HCT116 (cell line): Measurements from ENCODE around the gene KIRREL3. TPM values are rescaled to one million over a fixed set of nuclear protein-coding genes. Genes with fewer than 3 reads are reported as not detected.

ENCODE experiments used
- ATAC-seq: fragments of 200-7000 bp; cut with Tn5 transposase; 2 replicates; pipeline ENCODE4 v1.9.1; 2020; ENCODE audit warnings: mild to moderate bottlenecking, moderate library complexity
- BruUV-seq: library from RNA; stranded (reverse); fragments of 400-500 nt; replicated peaks from 2 replicates; lab custom pipeline; 2021; lab: Mats Ljungman, UMichigan
- CTCF ChIA-PET: fragments of 300-600 bp; sonication (Branson Sonifier 250); formaldehyde crosslinking; loops from one replicate; lab custom pipeline; 2021; ENCODE audit warnings: antibody characterized with exemption; lab: Charles Lee
- POLR2A ChIA-PET: fragments of 300-600, 350-600 bp; sonication (Branson Sonifier 250); formaldehyde crosslinking; loops from one replicate; lab custom pipeline; 2021; ENCODE audit warnings: antibody characterized with exemption; lab: Charles Lee
- RAD21 ChIA-PET, 2 experiments: fragments of 300-600 bp; sonication (Branson Sonifier 250); formaldehyde crosslinking; loops; one replicate each; lab custom pipeline; 2023; ENCODE audit warnings: low total read pairs in 2 of 2; ENCODE audit not compliant: uncharacterized antibody in 2 of 2, unreplicated experiment in 2 of 2, low non-redundant PET in 1 of 2; lab: Charles Lee
- DNase-seq: peaks from one replicate; pipeline ENCODE4 v3.0.0-alpha.2; 2010; ENCODE audit warnings: low read depth, low spot score
- H2AFZ ChIP-seq: fragments of 200-600 bp; shearing (Covaris generic), sonication (generic); 2 replicates; pipeline ENCODE4 v1.6.1; 2017; ENCODE audit warnings: low read depth, mixed run types, mixed read lengths, antibody characterized with exemption, low read length; ENCODE audit not compliant: poor library complexity, severe bottlenecking
- H3K27ac ChIP-seq: 2 replicates; pipeline ENCODE4 v1.5.1; 2012; ENCODE audit warnings: low read depth, low read length
- H3K27me3 ChIP-seq: fragments of 200-600 bp; sonication (generic); 2 replicates; pipeline ENCODE4 v1.6.1; 2016; ENCODE audit warnings: mixed run types, low read length, mixed read lengths; ENCODE audit not compliant: insufficient read depth
- H3K36me3 ChIP-seq, 2 experiments: fragments of 200-500 bp in 1 of 2; fragments of 200-600 bp in 1 of 2; sonication (Bioruptor generic) in 1 of 2; sonication (generic) in 1 of 2; 2 replicates each; pipeline versions ENCODE4 v1.5.1 to v1.6.1; 2014 to 2016; ENCODE audit warnings: low read length in 2 of 2, inconsistent platforms in 1 of 2, mixed read lengths in 1 of 2, mixed run types in 1 of 2; ENCODE audit not compliant: insufficient read depth in 2 of 2, control insufficient read depth in 1 of 2
- H3K4me1 ChIP-seq, 2 experiments: fragments of 200-600 bp in 1 of 2; sonication (generic) in 1 of 2; 2 replicates each; pipeline versions ENCODE4 v1.5.1 to v1.6.1; 2012 to 2017; ENCODE audit warnings: low read length in 2 of 2, inconsistent platforms in 1 of 2, mild to moderate bottlenecking in 1 of 2, mixed read lengths in 1 of 2, mixed run types in 1 of 2, moderate library complexity in 1 of 2; ENCODE audit not compliant: insufficient read depth in 2 of 2, control insufficient read depth in 1 of 2
- H3K4me2 ChIP-seq: fragments of 200-600 bp; sonication (generic); 2 replicates; pipeline ENCODE4 v1.6.1; 2017; ENCODE audit warnings: mixed run types, low read length, mixed read lengths
- H3K4me3 ChIP-seq, 2 experiments: fragments of 200-600 bp in 1 of 2; sonication (generic) in 1 of 2; replicated peaks in 1 of 2; 2 replicates each; pipeline ENCODE4 v1.5.1; 2011 to 2016; ENCODE audit warnings: low read length in 2 of 2, control low read depth in 1 of 2, low read depth in 1 of 2, mild to moderate bottlenecking in 1 of 2, mixed read lengths in 1 of 2, mixed run types in 1 of 2
- H3K79me2 ChIP-seq: fragments of 200-600 bp; sonication (generic); 2 replicates; pipeline ENCODE4 v1.6.1; 2017; ENCODE audit warnings: mild to moderate bottlenecking, mixed run types, low read length, moderate library complexity, mixed read lengths; ENCODE audit not compliant: insufficient read depth
- H3K9ac ChIP-seq: fragments of 200-600 bp; sonication (generic); 2 replicates; pipeline ENCODE4 v1.6.1; 2016; ENCODE audit warnings: low read length, mixed read lengths
- H3K9me2 ChIP-seq: fragments of 200-600 bp; sonication (generic), shearing (Covaris generic); 2 replicates; pipeline ENCODE4 v1.6.1; 2017; ENCODE audit warnings: mixed run types, mild to moderate bottlenecking, moderate library complexity; ENCODE audit not compliant: insufficient read depth
- H3K9me3 ChIP-seq, 2 experiments: fragments of 200-500 bp in 1 of 2; fragments of 200-600 bp in 1 of 2; sonication (Bioruptor generic) in 1 of 2; sonication (generic) in 1 of 2; 2 replicates each; pipeline ENCODE4 v1.6.1; 2014 to 2017; ENCODE audit warnings: low read length in 2 of 2, mixed read lengths in 2 of 2, inconsistent platforms in 1 of 2, low read depth in 1 of 2, mild to moderate bottlenecking in 1 of 2, mixed run types in 1 of 2, moderate library complexity in 1 of 2; ENCODE audit not compliant: control insufficient read depth in 1 of 2, insufficient read depth in 1 of 2
- H4K20me1 ChIP-seq: fragments of 200-600 bp; sonication (generic), shearing (Covaris generic); 2 replicates; pipeline ENCODE4 v1.6.1; 2017; ENCODE audit warnings: mixed run types, mild to moderate bottlenecking, moderate library complexity; ENCODE audit not compliant: insufficient read depth
- CBX3 ChIP-seq: IDR thresholded peaks from 2 replicates; pipeline ENCODE4 v1.6.1; 2012; ENCODE audit warnings: low read depth
- CEBPB ChIP-seq: IDR thresholded peaks from 2 replicates; pipeline ENCODE4 v1.6.1; 2012; ENCODE audit warnings: low read depth
- EGR1 ChIP-seq: IDR thresholded peaks from 2 replicates; pipeline ENCODE4 v1.6.1; 2012; ENCODE audit warnings: low read depth
- ELF1 ChIP-seq: IDR thresholded peaks from 2 replicates; pipeline ENCODE4 v1.6.1; 2012; ENCODE audit warnings: low read depth, borderline replicate concordance
- EZH2 ChIP-seq: fragments of 200-600 bp; sonication (generic); IDR thresholded peaks from 2 replicates; pipeline ENCODE4 v1.6.1; 2017; ENCODE audit warnings: antibody characterized with exemption, mixed run types
- JUND ChIP-seq: IDR thresholded peaks from 2 replicates; pipeline ENCODE4 v1.6.1; 2012
- POLR2A ChIP-seq: IDR thresholded peaks from 2 replicates; pipeline ENCODE4 v1.7.0; 2011; ENCODE audit warnings: borderline replicate concordance; ENCODE audit not compliant: insufficient read depth, insufficient read length; ENCODE audit errors: extremely low read depth
- SIN3A ChIP-seq: IDR thresholded peaks from 2 replicates; pipeline ENCODE4 v1.6.1; 2012; ENCODE audit warnings: low read depth
- TCF7L2 ChIP-seq: IDR thresholded peaks from 2 replicates; pipeline ENCODE4 v1.7.0; 2011; ENCODE audit warnings: borderline replicate concordance, inconsistent platforms; ENCODE audit not compliant: insufficient read depth, insufficient read length; ENCODE audit errors: extremely low read depth
- YY1 ChIP-seq: IDR thresholded peaks from 2 replicates; pipeline ENCODE4 v1.6.1; 2011; ENCODE audit warnings: low read length, low read depth, moderate library complexity, mild to moderate bottlenecking; ENCODE audit not compliant: insufficient replicate concordance; ENCODE audit errors: extremely low read depth
- ZFX ChIP-seq: fragments of 450-650 bp; IDR thresholded peaks from 2 replicates; pipeline ENCODE4 v1.6.1; 2017
- ZNF274 ChIP-seq: fragments of 200-500 bp; sonication (Bioruptor generic); IDR thresholded peaks from 2 replicates; pipeline ENCODE4 v1.6.1; 2014; ENCODE audit warnings: mild to moderate bottlenecking, low read depth, low read length, inconsistent platforms
- intact Hi-C: fragments of 100-400 bp; cut with micrococcal nuclease; formaldehyde crosslinking; loops from 2 replicates; pipeline ENCODE4 v1.10.0; 2022
- total RNA-seq: library from RNA; stranded (reverse); gene quantifications from one replicate; pipeline ENCODE4 v1.2.1, GENCODE V29; 2021; ENCODE audit not compliant: unreplicated experiment
- TF ChIP-seq, protein P1 (sequence below), 3 experiments: fragments of 200-600 bp in 1 of 3; sonication (generic) in 1 of 3; IDR thresholded peaks in 2 of 3; conservative IDR thresholded peaks in 1 of 3; 2 replicates each; pipeline ENCODE4 v1.5.1; 2012 to 2017; ENCODE audit warnings: low read depth in 2 of 3, low read length in 2 of 3, antibody characterized with exemption in 1 of 3, borderline replicate concordance in 1 of 3, control low read depth in 1 of 3, mild to moderate bottlenecking in 1 of 3, mixed read lengths in 1 of 3, mixed run types in 1 of 3, moderate library complexity in 1 of 3; ENCODE audit not compliant: insufficient read depth in 1 of 3
- TF ChIP-seq, protein P2 (sequence below): IDR thresholded peaks from 2 replicates; pipeline ENCODE4 v1.6.1; 2012
- TF ChIP-seq, protein P3 (sequence below): IDR thresholded peaks from 2 replicates; pipeline ENCODE4 v1.6.1; 2012; ENCODE audit warnings: low read depth

Gene KIRREL3
- total RNA-seq, 1 experiment from 2014 or later = not detected

DNA sequence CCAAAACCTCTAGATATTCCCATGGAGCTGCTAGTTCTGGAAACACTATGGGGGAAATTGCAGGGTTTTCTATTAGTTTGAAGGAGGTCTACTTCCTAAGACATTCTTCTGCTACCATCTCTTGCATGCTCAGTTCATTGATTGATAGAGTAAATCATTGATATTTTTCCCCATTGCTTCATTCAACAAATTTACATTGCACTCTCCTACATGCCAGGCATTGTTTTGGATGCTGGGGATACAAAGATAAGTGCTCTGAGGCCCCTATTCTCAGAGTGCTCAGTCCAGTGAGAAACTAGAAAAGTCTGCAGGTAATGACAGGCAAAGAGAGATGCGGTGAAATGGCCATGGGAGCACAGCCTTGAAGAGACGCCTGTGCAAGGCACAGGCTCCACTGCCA lies 313.1 kb downstream of the KIRREL3 start:
- Histone ChIP-seq H3K79me2 (no peaks in the 10 kb centered on the region), H3K4me3 (no peak overlapping the region), H3K9ac (no peak overlapping the region), H3K27me3 (peaks cover 24% of the 10 kb centered on the region), H3K4me1 (no peaks in the 10 kb centered on the region), H3K9me2 (no peaks in the 10 kb centered on the region), H4K20me1 (no peaks in the 10 kb centered on the region), H3K9me3 (no peaks in the 10 kb centered on the region), H3K36me3 (no peaks in the 10 kb centered on the region), H3K4me2 (no peak overlapping the region), H3K27ac (no peak overlapping the region), H2AFZ (no peak overlapping the region)
- no TSS peak for BruUV-seq
- POLR2A ChIA-PET = no interaction called here
- TF ChIP-seq CBX3 = no peak
- no peak for TF ChIP-seq SIN3A
- TF ChIP-seq CEBPB = no peak
- TF ChIP-seq JUND = no peak
- TF ChIP-seq ZNF274 = no peak
- TF ChIP-seq EZH2 = no peak
- TF ChIP-seq, protein P1, sequence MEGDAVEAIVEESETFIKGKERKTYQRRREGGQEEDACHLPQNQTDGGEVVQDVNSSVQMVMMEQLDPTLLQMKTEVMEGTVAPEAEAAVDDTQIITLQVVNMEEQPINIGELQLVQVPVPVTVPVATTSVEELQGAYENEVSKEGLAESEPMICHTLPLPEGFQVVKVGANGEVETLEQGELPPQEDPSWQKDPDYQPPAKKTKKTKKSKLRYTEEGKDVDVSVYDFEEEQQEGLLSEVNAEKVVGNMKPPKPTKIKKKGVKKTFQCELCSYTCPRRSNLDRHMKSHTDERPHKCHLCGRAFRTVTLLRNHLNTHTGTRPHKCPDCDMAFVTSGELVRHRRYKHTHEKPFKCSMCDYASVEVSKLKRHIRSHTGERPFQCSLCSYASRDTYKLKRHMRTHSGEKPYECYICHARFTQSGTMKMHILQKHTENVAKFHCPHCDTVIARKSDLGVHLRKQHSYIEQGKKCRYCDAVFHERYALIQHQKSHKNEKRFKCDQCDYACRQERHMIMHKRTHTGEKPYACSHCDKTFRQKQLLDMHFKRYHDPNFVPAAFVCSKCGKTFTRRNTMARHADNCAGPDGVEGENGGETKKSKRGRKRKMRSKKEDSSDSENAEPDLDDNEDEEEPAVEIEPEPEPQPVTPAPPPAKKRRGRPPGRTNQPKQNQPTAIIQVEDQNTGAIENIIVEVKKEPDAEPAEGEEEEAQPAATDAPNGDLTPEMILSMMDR (IDR thresholded peaks at IDR 0.05 in 2 of 3, conservative IDR thresholded peaks at IDR 0.05 in 1 of 3; ENCODE audit: borderline replicate concordance in 1 of 3, insufficient read depth in 1 of 3, low read depth in 2 of 3, low read length in 2 of 3) = no peak
- no peak for TF ChIP-seq ELF1
- TF ChIP-seq POLR2A = no peak
- TF ChIP-seq YY1 = no peak
- TF ChIP-seq, protein P2, sequence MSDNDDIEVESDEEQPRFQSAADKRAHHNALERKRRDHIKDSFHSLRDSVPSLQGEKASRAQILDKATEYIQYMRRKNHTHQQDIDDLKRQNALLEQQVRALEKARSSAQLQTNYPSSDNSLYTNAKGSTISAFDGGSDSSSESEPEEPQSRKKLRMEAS = no peak
- TF ChIP-seq EGR1 = no peak
- TF ChIP-seq TCF7L2 = no peak
- TF ChIP-seq, protein P3, sequence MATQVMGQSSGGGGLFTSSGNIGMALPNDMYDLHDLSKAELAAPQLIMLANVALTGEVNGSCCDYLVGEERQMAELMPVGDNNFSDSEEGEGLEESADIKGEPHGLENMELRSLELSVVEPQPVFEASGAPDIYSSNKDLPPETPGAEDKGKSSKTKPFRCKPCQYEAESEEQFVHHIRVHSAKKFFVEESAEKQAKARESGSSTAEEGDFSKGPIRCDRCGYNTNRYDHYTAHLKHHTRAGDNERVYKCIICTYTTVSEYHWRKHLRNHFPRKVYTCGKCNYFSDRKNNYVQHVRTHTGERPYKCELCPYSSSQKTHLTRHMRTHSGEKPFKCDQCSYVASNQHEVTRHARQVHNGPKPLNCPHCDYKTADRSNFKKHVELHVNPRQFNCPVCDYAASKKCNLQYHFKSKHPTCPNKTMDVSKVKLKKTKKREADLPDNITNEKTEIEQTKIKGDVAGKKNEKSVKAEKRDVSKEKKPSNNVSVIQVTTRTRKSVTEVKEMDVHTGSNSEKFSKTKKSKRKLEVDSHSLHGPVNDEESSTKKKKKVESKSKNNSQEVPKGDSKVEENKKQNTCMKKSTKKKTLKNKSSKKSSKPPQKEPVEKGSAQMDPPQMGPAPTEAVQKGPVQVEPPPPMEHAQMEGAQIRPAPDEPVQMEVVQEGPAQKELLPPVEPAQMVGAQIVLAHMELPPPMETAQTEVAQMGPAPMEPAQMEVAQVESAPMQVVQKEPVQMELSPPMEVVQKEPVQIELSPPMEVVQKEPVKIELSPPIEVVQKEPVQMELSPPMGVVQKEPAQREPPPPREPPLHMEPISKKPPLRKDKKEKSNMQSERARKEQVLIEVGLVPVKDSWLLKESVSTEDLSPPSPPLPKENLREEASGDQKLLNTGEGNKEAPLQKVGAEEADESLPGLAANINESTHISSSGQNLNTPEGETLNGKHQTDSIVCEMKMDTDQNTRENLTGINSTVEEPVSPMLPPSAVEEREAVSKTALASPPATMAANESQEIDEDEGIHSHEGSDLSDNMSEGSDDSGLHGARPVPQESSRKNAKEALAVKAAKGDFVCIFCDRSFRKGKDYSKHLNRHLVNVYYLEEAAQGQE = no peak
- TF ChIP-seq ZFX = no peak
- RAD21 ChIA-PET = no interaction called here
- CTCF ChIA-PET = no interaction called here
- intact Hi-C loops = no loop called here
- no peak for DNase-seq
- ATAC-seq = no peak
